HT-29 (cell line): ENCODE results near the gene OAS2. TPM values are rescaled to one million over a fixed set of nuclear protein-coding genes. Genes with fewer than 3 reads are reported as not detected.

ENCODE experiments used
- DNase-seq: peaks from one replicate; pipeline ENCODE4 v3.0.0-alpha.2; 2015; ENCODE audit warnings: low spot score
- total RNA-seq: library from RNA; depleted of rRNA; stranded (reverse); fragments of >200 nt; shearing (Covaris generic); gene quantifications from 2 replicates; pipeline ENCODE4 v1.2.3, GENCODE V29; 2014; rRNA removed

Gene OAS2
- total RNA-seq, 1 experiment from 2014 or later, result 5.8 TPM

- DNase-seq, result no peak
Observed at GRCh38 chr12:113057565-113058485, 79.5 kb downstream of the OAS2 start.

- no peak for DNase-seq
Observed at GRCh38 chr12:113058553-113058952, 80.2 kb downstream of the OAS2 start.

- DNase-seq, result no peak
Observed at GRCh38 chr12:113059071-113059595, 80.8 kb downstream of the OAS2 start.

GRCh38 chr12:113060336-113060960, 82.1 kb downstream of the OAS2 start:
- DNase-seq, result no peak

DNA sequence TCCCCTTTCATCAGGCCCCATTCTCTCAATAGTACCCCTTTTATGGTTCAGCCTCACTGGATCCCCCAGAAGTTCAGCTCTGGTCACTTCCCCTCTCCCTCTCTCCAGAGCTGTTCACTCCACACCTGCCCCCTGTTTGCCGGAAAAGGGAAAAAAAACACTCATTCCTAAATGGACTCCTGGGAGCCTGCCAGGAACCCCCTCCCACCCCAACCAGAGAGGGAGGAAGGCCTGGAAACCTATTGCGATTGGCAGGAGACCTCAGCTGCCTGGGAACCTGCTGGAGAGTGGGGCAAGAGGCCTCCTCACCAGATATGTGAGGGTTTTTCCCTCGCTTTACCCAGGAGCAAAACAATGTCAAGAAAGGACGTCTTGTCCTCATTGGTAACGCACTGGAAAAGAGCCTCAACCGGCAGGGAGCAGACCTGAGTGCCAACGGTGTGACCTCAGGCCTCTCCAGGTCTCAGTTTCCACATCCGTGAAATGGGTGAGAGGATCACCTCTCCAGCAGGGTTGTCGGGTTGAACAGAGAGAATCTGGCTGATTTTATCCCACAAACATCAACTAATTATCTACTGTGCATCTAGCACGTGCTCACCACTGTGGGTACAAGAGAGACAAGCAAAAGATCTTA, 82.9 kb downstream of the OAS2 start:
- DNase-seq, result no peak

Other genes starting within 250 kb of the OAS2 start
- not detected in 2 replicates for gene RPH3A, start 186.8 kb upstream of the OAS2 start, total RNA-seq
- gene OAS1, start 71.6 kb upstream of the OAS2 start, total RNA-seq, result 51.0 and 54.3 TPM in 2 replicates
- gene OAS3, start 40.0 kb upstream of the OAS2 start, total RNA-seq, result 53.9 and 70.9 TPM in 2 replicates
- not detected in 2 replicates for gene DTX1, start 78.2 kb downstream of the OAS2 start, total RNA-seq
- 0.33 and 2.1 TPM in 2 replicates for gene RASAL1, start 157.2 kb downstream of the OAS2 start, total RNA-seq
- 0.61 and 0.78 TPM in 2 replicates for gene CFAP73, start 171.2 kb downstream of the OAS2 start, total RNA-seq
- 100 and 105 TPM in 2 replicates for gene DDX54, start 207.0 kb downstream of the OAS2 start, total RNA-seq
- gene RITA1, start 207.2 kb downstream of the OAS2 start, total RNA-seq, result 52.1 and 53.0 TPM in 2 replicates
- gene TPCN1, start 242.9 kb downstream of the OAS2 start, total RNA-seq, result 23.8 and 36.3 TPM in 2 replicates